T1000 (cell line): ENCODE data around the gene CFAP61.
"Not testable (repeated sequence)": the region's sequence is repeated elsewhere in the genome, so short reads cannot be mapped to it uniquely, and the experiment has no call there.

Source experiments
- DNase-seq: peaks from one replicate; lab custom pipeline; 2025; ENCODE audit warnings: mixed read lengths; lab: John Stamatoyannopoulos, UW

Gene CFAP61

DNA sequence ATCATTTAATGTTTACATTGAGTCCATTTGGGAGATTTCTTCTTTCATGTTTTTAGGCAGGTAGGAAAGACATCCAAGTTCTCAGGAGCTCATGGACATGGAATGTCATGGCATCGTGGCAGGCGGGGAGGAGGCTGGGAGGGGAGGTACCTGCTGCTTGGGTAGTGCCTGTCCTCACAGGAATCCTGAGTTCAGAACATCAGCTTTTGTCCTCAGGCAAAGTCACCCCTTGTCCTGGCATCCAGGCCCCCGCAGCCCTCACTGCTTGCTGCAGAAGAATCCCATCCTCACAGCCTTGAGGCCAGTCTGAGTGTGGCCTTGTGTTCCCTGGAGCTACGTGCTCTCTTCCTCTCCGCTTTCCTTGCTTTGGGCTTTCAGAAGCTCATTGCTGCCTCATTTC is 157.4 kb downstream of the CFAP61 start:
- no peak for DNase-seq

- peak; percentile 53 for DNase-seq
Observed at GRCh38 chr20:20210327-20210726, 158.0 kb downstream of the CFAP61 start.

DNA sequence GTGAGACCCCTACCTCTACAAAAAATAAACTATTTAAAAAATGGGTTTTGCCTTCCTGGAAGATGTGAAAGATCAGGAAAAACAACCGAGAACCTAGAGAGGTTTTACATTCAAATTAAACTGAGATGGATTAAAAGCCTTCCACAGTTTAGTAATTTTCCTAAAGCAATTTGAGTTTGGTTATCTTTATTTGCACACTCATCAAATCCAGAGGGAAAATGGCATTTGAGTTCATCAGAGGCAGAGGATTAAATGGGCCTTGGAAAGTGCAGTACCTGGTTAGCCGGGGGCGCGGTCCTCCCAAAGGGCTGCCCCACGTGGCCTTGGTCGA is 158.6 kb downstream of the CFAP61 start:
- DNase-seq, result no peak

- peak; percentile 56 for DNase-seq
Observed at GRCh38 chr20:20211274-20211987, 159.1 kb downstream of the CFAP61 start.

DNA sequence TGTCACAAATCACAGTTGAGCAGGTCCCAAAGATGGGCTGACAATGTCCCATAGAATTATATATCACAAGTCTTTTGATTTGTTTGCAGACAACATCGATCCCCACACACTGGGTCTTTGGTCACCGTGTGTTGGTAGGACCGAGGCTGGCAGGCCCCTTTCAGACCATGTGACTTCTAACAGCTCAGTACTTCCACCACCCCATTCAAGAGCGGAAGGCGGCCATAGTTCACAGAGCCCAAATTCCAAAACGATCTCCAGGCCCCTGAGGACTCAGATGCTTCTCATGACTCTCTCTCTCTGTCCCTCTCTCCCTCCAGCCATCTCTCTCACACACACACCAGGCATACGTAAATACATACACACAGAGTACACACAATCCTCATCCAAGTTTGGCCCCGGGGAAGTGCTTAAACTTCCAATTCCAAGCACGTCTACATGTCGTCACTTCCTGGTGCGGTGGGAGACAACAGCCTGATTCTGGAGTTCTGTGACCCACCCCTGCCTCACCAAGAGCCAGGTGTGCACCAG is 159.7 kb downstream of the CFAP61 start:
- DNase-seq, result no peak

DNA sequence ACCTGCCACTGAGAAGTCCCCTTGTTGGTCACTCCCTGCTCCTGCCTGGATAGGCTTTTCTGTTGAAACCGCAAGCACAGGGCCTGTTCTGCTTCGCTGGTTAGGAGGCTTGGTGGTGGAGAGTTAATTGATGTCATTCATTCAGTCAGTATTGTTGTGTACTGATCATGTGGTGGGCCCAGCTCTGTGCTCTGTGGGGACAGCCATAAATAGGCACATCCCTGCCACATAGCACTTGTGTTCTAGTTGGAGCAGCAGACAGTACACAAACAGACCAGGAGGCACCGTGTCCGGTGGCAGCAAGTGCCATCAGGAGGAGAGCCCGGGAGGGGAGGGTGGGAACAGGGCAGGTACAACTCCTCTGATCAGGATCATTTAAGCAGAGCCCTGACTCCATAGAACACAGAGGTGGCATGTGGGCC is 160.4 kb downstream of the CFAP61 start:
- DNase-seq, result no peak

DNA sequence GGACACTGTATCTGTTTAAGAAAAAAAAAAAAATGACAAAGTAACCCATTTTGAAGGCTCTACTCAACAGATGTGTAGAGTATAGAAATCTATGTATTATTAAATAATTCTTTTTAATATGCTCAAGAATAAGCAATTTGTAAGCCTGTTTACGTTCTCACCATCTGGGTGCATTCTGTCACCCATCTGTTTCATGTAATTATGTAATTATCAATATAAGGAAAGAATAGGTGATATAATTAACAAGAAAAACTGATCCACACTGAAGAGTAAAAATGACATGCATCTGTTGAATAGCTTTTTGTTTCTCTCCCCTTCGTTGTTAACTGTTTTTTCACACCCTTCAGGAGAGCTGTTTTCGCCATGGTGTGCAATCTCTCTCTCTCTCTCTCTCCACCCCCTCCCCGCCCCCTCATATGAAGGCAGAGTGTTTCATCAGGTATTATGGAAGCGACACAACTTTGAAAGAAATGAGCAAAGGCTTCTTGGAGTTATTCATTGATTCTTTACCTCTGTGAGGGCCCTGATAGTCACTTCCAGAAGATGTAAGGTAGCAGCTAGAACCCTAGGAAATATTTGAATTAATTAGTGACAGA is 161.3 kb downstream of the CFAP61 start:
- DNase-seq, result no peak

GRCh38 chr20:20214757-20215275 is 162.5 kb downstream of the CFAP61 start:
- DNase-seq, result no peak

GRCh38 chr20:20215976-20216727 is 163.8 kb downstream of the CFAP61 start:
- DNase-seq, result no peak

- no peak for DNase-seq
Observed at GRCh38 chr20:20216941-20217340, 164.6 kb downstream of the CFAP61 start.

GRCh38 chr20:20217621-20218020 is 165.3 kb downstream of the CFAP61 start:
- no peak for DNase-seq

GRCh38 chr20:20218106-20218505 is 165.8 kb downstream of the CFAP61 start:
- not testable (repeated sequence) for DNase-seq

DNA sequence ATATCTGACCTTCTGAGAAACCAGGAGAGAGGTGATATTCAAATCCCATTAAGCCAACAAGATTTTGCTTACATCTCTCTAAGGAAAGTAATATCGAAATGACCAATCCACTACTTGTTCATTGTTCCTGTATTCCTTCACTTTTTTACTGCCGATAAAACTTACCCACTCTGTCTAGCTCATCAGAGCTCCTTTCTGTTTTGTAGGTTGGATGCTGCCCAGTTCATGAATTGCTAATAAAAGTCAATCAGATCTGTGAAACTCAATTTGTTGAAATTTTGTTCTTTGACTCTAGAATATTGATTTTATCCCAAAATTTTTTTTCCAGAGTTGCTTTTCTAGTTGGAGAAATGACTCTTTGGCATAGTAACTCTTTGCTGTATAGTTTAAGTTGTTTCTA is 166.7 kb downstream of the CFAP61 start:
- no peak for DNase-seq

DNA sequence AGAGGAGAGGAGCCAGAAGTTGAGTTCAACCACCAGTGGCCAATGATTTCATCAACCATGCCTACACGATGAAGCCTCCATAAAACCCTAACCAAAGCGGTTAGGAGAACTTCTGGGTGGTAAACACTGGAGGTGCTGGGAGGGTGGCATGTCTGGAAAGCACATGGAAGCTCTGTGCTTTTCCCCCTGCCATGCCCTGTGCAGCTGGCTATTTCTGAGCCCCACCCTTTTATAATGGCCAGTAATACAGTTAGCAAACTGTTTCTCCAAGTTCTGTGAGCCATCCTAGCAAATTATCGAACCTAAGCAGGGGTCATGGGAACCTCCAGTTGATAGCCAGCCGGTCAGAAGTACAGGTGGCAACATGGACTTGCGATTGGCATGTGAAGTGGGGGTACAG is 167.8 kb downstream of the CFAP61 start:
- DNase-seq, result no peak

DNA sequence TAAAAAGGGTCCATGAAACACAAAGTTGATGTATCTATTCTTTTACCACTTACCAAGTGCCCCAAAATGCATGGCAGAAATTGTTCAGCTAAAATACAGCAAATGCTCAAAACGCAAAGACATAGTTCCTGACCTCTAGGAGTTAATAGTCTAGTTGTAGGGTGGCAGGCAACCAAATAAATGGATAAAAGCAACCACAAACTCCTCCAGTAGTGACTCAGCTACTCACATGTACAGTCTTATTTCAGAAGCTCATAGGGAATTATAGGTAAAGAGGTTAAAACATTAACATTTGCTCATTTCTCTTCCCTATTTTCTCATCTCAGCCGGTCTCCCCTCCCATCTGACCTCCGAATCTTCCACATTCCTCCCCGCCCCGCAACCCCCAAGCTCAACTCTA is 171.6 kb downstream of the CFAP61 start:
- no peak for DNase-seq

DNA sequence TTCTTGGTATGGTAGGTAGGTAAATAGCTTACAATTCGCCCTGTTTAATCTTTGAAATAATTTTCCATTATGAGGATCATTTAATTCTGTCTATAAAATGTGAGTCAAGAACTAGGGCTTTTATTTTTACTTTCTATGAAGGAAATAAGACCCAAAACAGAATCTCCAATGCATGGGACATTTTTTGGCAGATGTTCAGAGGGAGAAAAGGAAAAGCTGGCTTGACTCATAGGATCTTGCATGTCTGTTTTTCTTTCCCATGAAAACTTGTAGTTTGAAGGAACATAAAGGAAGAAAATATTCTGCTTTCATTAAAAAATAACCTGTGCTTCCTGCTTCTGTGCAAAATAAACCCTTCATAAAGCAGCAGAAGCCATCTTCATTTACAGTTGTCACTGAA is 172.5 kb downstream of the CFAP61 start:
- no peak for DNase-seq

DNA sequence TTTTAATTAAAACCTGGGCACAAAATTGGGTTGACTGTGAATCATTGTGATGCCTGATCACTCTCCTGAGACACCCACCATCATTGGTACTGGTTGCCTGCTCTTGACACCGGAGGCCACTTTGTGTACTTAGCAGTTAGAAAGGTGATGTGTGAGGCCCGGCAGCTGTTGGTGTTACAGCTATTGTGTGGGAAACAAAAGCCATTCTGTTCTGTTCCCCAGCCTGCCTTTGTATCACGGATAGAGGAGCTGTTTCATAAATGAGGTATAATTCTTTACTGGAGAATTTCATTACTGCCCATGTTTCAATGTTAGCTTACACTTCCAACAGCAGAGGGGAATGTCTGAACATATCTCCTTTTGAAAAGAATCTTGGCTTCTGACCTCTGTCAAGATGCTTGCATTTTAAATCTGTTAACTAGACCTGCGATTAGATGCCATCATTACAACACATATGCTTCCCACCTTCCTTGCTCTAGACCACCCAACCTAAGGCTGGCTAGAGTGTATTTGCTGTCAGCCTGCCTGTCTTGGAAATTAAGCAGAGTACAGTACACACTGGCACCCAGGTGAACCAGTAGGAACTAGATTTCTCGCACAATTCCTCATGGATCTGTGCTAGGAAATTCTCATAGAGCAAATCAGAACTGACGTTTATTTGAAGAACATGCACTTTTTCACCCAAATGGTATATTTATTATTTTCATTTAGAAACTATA is 173.2 kb downstream of the CFAP61 start:
- DNase-seq, result no peak

GRCh38 chr20:20226554-20226953 is 174.2 kb downstream of the CFAP61 start:
- no peak for DNase-seq

GRCh38 chr20:20227013-20227571 is 174.8 kb downstream of the CFAP61 start:
- DNase-seq, result no peak

- DNase-seq, result no peak
Observed at GRCh38 chr20:20228351-20228750, 176.0 kb downstream of the CFAP61 start.

- no peak for DNase-seq
Observed at GRCh38 chr20:20229595-20229994, 177.3 kb downstream of the CFAP61 start.

DNA sequence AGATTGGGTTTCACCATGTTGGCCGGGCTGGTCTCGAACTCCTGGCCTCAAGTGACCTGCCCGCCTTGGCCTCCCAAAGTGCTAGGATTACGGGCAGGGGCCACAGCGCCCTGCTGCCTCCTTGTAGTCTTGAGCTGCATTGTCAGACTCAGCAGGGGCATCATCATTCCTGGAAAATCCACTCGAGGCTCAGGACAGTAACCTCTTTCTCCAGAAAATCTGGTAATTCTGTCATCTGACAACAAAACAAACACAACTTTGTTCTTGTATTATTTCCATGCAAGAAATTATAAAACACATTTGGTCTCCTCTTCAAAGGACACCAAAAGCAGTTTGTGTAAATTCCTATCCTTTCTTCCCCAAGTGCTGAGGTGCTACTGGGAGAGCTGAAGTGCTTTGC is 178.4 kb downstream of the CFAP61 start:
- DNase-seq, result no peak
